ENCODE results near the gene MCF2.

The MCF2 gene

DNA sequence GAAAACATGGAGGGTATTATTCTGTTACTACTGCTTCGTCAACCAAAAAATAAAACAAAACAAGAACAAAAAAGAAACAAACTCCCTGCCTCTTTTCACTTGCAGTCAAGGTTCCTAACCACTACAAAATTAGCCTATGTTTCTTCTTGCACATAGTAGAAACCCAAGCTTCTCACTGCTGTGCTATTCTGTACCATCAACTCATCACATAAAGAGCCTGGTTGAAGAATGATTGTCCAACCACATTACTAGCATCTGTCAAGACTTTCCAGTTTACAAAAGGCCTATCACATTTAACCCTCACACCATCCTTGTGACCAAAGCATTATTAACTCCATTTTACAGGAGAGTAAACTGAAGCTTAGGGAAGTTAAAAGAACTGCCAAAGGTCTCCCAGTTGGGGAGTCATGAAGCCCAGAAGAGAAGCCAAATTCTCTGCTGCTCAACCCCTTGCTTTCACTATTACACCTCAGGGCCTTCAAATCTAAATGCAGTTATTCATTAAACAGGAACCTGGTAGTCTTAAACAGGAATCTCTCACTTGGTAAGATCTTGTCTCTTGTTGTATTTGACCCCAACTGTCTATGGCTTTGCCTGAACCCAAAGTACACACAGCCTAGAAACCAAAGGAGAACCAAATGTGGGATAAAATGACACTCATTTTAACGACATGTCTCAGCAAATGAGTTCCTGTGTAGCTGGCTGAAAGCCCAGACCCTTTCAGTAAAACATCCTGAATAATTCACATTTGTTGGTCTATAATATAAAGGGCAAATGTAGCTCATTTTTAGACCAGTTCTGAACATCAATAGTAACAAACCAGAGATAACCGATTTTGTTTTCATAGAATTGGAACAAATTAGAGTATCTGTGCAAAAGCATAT, 168.8 kb downstream of the MCF2 start:
- H3K4me3 ChIP-seq (ENCODE audit: low read depth, low read length), result no peak overlapping the region
- TF ChIP-seq, protein P1, sequence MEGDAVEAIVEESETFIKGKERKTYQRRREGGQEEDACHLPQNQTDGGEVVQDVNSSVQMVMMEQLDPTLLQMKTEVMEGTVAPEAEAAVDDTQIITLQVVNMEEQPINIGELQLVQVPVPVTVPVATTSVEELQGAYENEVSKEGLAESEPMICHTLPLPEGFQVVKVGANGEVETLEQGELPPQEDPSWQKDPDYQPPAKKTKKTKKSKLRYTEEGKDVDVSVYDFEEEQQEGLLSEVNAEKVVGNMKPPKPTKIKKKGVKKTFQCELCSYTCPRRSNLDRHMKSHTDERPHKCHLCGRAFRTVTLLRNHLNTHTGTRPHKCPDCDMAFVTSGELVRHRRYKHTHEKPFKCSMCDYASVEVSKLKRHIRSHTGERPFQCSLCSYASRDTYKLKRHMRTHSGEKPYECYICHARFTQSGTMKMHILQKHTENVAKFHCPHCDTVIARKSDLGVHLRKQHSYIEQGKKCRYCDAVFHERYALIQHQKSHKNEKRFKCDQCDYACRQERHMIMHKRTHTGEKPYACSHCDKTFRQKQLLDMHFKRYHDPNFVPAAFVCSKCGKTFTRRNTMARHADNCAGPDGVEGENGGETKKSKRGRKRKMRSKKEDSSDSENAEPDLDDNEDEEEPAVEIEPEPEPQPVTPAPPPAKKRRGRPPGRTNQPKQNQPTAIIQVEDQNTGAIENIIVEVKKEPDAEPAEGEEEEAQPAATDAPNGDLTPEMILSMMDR (IDR thresholded peaks at IDR 0.05; ENCODE audit: borderline replicate concordance, insufficient read depth, low read depth, low read length), result no peak

GRCh38 chrX:139533444-139533843, 174.5 kb downstream of the MCF2 start:
- TF ChIP-seq, protein P1 (IDR thresholded peaks at IDR 0.05; ENCODE audit: borderline replicate concordance, insufficient read depth, low read depth, low read length), result no peak
- no peak overlapping the region for H3K4me3 ChIP-seq (ENCODE audit: low read depth, low read length)

DNA sequence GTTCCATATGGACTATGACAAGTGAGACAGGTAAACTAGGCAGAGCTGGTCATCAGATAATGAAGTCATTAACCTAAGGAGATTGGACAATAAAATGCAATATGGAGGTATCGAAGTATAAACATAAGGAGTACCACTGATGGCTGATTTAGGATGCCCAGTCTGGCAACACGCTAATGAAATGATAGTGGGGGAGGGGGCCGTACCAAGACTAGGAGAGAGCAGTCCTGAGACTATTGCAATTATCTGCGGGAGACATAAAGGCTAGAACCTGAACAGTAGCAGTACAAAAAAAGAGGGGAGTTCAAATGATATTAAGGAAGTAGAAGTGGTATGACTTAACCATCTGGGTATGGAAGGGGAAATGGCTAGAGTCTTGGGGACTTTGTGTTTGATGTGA, 175.1 kb downstream of the MCF2 start:
- H3K4me3 ChIP-seq (ENCODE audit: low read depth, low read length), result no peak overlapping the region
- TF ChIP-seq, protein P1 (IDR thresholded peaks at IDR 0.05; ENCODE audit: borderline replicate concordance, insufficient read depth, low read depth, low read length), result no peak

Measured in GM12875 (cell line).